IPS-18a (cell line): ENCODE data around the gene HEXIM1.

ENCODE experiments used
- H3K27ac ChIP-seq: one replicate; pipeline ENCODE4 v1.5.1; 2013; ENCODE audit warnings: low read length
- H3K27me3 ChIP-seq: one replicate; pipeline ENCODE4 v1.6.1; 2013; ENCODE audit warnings: mild to moderate bottlenecking, low read length; ENCODE audit not compliant: control insufficient read depth, insufficient read depth
- H3K36me3 ChIP-seq: one replicate; pipeline ENCODE4 v1.6.1; 2013; ENCODE audit warnings: low read depth, low read length; ENCODE audit not compliant: control insufficient read depth
- H3K4me1 ChIP-seq: one replicate; pipeline ENCODE4 v1.6.1; 2013; ENCODE audit warnings: low read depth, low read length; ENCODE audit not compliant: control insufficient read depth
- H3K4me3 ChIP-seq: one replicate; pipeline ENCODE4 v1.5.1; 2013; ENCODE audit warnings: low read length
- H3K9ac ChIP-seq: one replicate; pipeline ENCODE4 v1.6.1; 2013; ENCODE audit warnings: mild to moderate bottlenecking, low read length, moderate library complexity
- H3K9me3 ChIP-seq: one replicate; pipeline ENCODE4 v1.6.1; 2013; ENCODE audit warnings: low read depth, low read length; ENCODE audit not compliant: control insufficient read depth

HEXIM1 gene

DNA sequence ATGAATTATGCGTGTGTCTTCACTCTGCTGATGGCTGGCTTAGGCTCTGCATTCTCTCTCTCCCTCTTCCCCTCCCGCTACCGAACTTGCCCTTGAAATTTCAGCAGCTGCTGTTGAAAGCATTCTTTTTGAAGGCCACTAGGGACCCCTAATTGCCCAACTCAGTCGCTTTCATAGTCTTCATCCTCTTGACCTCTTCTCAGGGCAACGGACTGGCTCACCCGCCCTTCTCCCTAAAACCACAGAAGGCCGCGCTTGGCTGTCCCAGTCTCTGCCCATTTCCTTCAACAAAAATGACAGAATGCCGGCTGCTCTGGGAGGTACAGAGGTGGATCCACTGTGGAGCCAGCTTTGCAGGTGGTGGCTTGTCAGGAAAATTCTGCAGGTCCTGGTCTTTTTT lies 52.4 kb downstream of the HEXIM1 start:
- no peak overlapping the region for H3K9ac ChIP-seq
- H3K9me3 ChIP-seq, result no peaks in the 10 kb centered on the region
- no peaks in the 10 kb centered on the region for H3K36me3 ChIP-seq
- H3K27me3 ChIP-seq, result no peaks in the 10 kb centered on the region
- no peak overlapping the region for H3K27ac ChIP-seq
- H3K4me1 ChIP-seq, result peaks cover 5% of the 10 kb centered on the region
- H3K4me3 ChIP-seq, result no peak overlapping the region

GRCh38 chr17:45201457-45201856 lies 53.2 kb downstream of the HEXIM1 start:
- peaks cover 5% of the 10 kb centered on the region for H3K4me1 ChIP-seq
- H3K9ac ChIP-seq, result no peak overlapping the region
- H3K27ac ChIP-seq, result no peak overlapping the region
- no peaks in the 10 kb centered on the region for H3K27me3 ChIP-seq
- H3K4me3 ChIP-seq, result no peak overlapping the region
- no peaks in the 10 kb centered on the region for H3K36me3 ChIP-seq
- no peaks in the 10 kb centered on the region for H3K9me3 ChIP-seq
